ENCODE data around the gene PRKAB1.

PRKAB1 gene

GRCh38 chr12:119673634-119674033 lies 5.7 kb downstream of the PRKAB1 start:
- Histone ChIP-seq H3K27ac (ENCODE audit: low read length) (peak overlapping the region; percentile 18), H3K27me3 (ENCODE audit: control insufficient read depth in 1 of 2, insufficient read depth in 2 of 2, low read length in 2 of 2) (no peaks in the 10 kb centered on the region), H3K4me3 (ENCODE audit: low read length in 2 of 2) (no peak overlapping the region), H3K36me3 (ENCODE audit: control insufficient read depth in 2 of 2, insufficient read depth in 2 of 2, low read length in 2 of 2) (peaks cover 46 to 66% of the 10 kb centered on the region in 2 donors), H3K9ac (ENCODE audit: low read length in 2 of 2) (no peak overlapping the region), H3K4me1 (ENCODE audit: control insufficient read depth, insufficient read depth, low read length) (no peaks in the 10 kb centered on the region), H3K9me3 (ENCODE audit: control insufficient read depth in 2 of 2, low read length in 2 of 2) (no peaks in the 10 kb centered on the region)

- peaks cover 53 to 74% of the 10 kb centered on the region in 2 donors for H3K36me3 ChIP-seq (ENCODE audit: control insufficient read depth in 2 of 2, insufficient read depth in 2 of 2, low read length in 2 of 2)
- H3K27ac ChIP-seq (ENCODE audit: low read length): peak overlapping the region; percentile 18
- H3K27me3 ChIP-seq (ENCODE audit: control insufficient read depth in 1 of 2, insufficient read depth in 2 of 2, low read length in 2 of 2): no peaks in the 10 kb centered on the region
Measured at GRCh38 chr12:119674560-119674959, 6.6 kb downstream of the PRKAB1 start.

GRCh38 chr12:119676022-119676421 lies 8.1 kb downstream of the PRKAB1 start:
- no peak overlapping the region for H3K4me3 ChIP-seq (ENCODE audit: low read length in 2 of 2)
- H3K27ac ChIP-seq (ENCODE audit: low read length): no peak overlapping the region
- peaks cover 60 to 86% of the 10 kb centered on the region in 2 donors for H3K36me3 ChIP-seq (ENCODE audit: control insufficient read depth in 2 of 2, insufficient read depth in 2 of 2, low read length in 2 of 2)
- H3K9me3 ChIP-seq (ENCODE audit: control insufficient read depth in 2 of 2, low read length in 2 of 2): no peaks in the 10 kb centered on the region
- peak overlapping the region in 1 of 2 donors; percentile 21 for H3K9ac ChIP-seq (ENCODE audit: low read length in 2 of 2)
- no peaks in the 10 kb centered on the region for H3K27me3 ChIP-seq (ENCODE audit: control insufficient read depth in 1 of 2, insufficient read depth in 2 of 2, low read length in 2 of 2)
- peaks cover 2% of the 10 kb centered on the region for H3K4me1 ChIP-seq (ENCODE audit: control insufficient read depth, insufficient read depth, low read length)

More at GRCh38 chr12:119674560-119674959, 6.6 kb downstream of the PRKAB1 start:
- Histone ChIP-seq H3K9ac (ENCODE audit: low read length in 2 of 2) (no peak overlapping the region), H3K4me3 (ENCODE audit: low read length in 2 of 2) (no peak overlapping the region), H3K4me1 (ENCODE audit: control insufficient read depth, insufficient read depth, low read length) (no peaks in the 10 kb centered on the region), H3K9me3 (ENCODE audit: control insufficient read depth in 2 of 2, low read length in 2 of 2) (no peaks in the 10 kb centered on the region)

GRCh38 chr12:119676573-119676972 lies 8.6 kb downstream of the PRKAB1 start:
- peaks cover 2% of the 10 kb centered on the region for H3K4me1 ChIP-seq (ENCODE audit: control insufficient read depth, insufficient read depth, low read length)
- H3K27me3 ChIP-seq (ENCODE audit: control insufficient read depth in 1 of 2, insufficient read depth in 2 of 2, low read length in 2 of 2): no peaks in the 10 kb centered on the region
- no peak overlapping the region for H3K4me3 ChIP-seq (ENCODE audit: low read length in 2 of 2)
- no peaks in the 10 kb centered on the region for H3K9me3 ChIP-seq (ENCODE audit: control insufficient read depth in 2 of 2, low read length in 2 of 2)
- H3K9ac ChIP-seq (ENCODE audit: low read length in 2 of 2): peak overlapping the region in 1 of 2 donors; percentile 21
- H3K36me3 ChIP-seq (ENCODE audit: control insufficient read depth in 2 of 2, insufficient read depth in 2 of 2, low read length in 2 of 2): peaks cover 64 to 89% of the 10 kb centered on the region in 2 donors
- H3K27ac ChIP-seq (ENCODE audit: low read length): no peak overlapping the region

GRCh38 chr12:119678459-119678858 lies 10.5 kb downstream of the PRKAB1 start:
- no peak overlapping the region for H3K9ac ChIP-seq (ENCODE audit: low read length in 2 of 2)
- H3K4me1 ChIP-seq (ENCODE audit: control insufficient read depth, insufficient read depth, low read length): peaks cover 2% of the 10 kb centered on the region
- H3K9me3 ChIP-seq (ENCODE audit: control insufficient read depth in 2 of 2, low read length in 2 of 2): no peaks in the 10 kb centered on the region
- no peaks in the 10 kb centered on the region for H3K27me3 ChIP-seq (ENCODE audit: control insufficient read depth in 1 of 2, insufficient read depth in 2 of 2, low read length in 2 of 2)
- H3K4me3 ChIP-seq (ENCODE audit: low read length in 2 of 2): no peak overlapping the region
- peaks cover 66 to 75% of the 10 kb centered on the region in 2 donors for H3K36me3 ChIP-seq (ENCODE audit: control insufficient read depth in 2 of 2, insufficient read depth in 2 of 2, low read length in 2 of 2)
- H3K27ac ChIP-seq (ENCODE audit: low read length): no peak overlapping the region

- peaks cover 60 to 69% of the 10 kb centered on the region in 2 donors for H3K36me3 ChIP-seq (ENCODE audit: control insufficient read depth in 2 of 2, insufficient read depth in 2 of 2, low read length in 2 of 2)
- H3K4me1 ChIP-seq (ENCODE audit: control insufficient read depth, insufficient read depth, low read length): peaks cover 2% of the 10 kb centered on the region
Measured at GRCh38 chr12:119679081-119679480, 11.1 kb downstream of the PRKAB1 start.

GRCh38 chr12:119679490-119679889 lies 11.6 kb downstream of the PRKAB1 start:
- Histone ChIP-seq H3K4me3 (ENCODE audit: low read length in 2 of 2) (no peak overlapping the region), H3K9me3 (ENCODE audit: control insufficient read depth in 2 of 2, low read length in 2 of 2) (no peaks in the 10 kb centered on the region), H3K36me3 (ENCODE audit: control insufficient read depth in 2 of 2, insufficient read depth in 2 of 2, low read length in 2 of 2) (peaks cover 56 to 65% of the 10 kb centered on the region in 2 donors), H3K4me1 (ENCODE audit: control insufficient read depth, insufficient read depth, low read length) (peaks cover 2% of the 10 kb centered on the region), H3K9ac (ENCODE audit: low read length in 2 of 2) (no peak overlapping the region), H3K27me3 (ENCODE audit: control insufficient read depth in 1 of 2, insufficient read depth in 2 of 2, low read length in 2 of 2) (no peaks in the 10 kb centered on the region), H3K27ac (ENCODE audit: low read length) (no peak overlapping the region)

More at GRCh38 chr12:119679081-119679480, 11.1 kb downstream of the PRKAB1 start:
- no peak overlapping the region for H3K4me3 ChIP-seq (ENCODE audit: low read length in 2 of 2)
- no peak overlapping the region for H3K9ac ChIP-seq (ENCODE audit: low read length in 2 of 2)
- H3K9me3 ChIP-seq (ENCODE audit: control insufficient read depth in 2 of 2, low read length in 2 of 2): no peaks in the 10 kb centered on the region
- H3K27ac ChIP-seq (ENCODE audit: low read length): no peak overlapping the region
- no peaks in the 10 kb centered on the region for H3K27me3 ChIP-seq (ENCODE audit: control insufficient read depth in 1 of 2, insufficient read depth in 2 of 2, low read length in 2 of 2)

- no peak overlapping the region for H3K4me3 ChIP-seq (ENCODE audit: low read length in 2 of 2)
- H3K27ac ChIP-seq (ENCODE audit: low read length): no peak overlapping the region
- peaks cover 2% of the 10 kb centered on the region for H3K4me1 ChIP-seq (ENCODE audit: control insufficient read depth, insufficient read depth, low read length)
- H3K27me3 ChIP-seq (ENCODE audit: control insufficient read depth in 1 of 2, insufficient read depth in 2 of 2, low read length in 2 of 2): no peaks in the 10 kb centered on the region
- H3K9ac ChIP-seq (ENCODE audit: low read length in 2 of 2): no peak overlapping the region
- peaks cover 48 to 50% of the 10 kb centered on the region in 2 donors for H3K36me3 ChIP-seq (ENCODE audit: control insufficient read depth in 2 of 2, insufficient read depth in 2 of 2, low read length in 2 of 2)
- H3K9me3 ChIP-seq (ENCODE audit: control insufficient read depth in 2 of 2, low read length in 2 of 2): no peaks in the 10 kb centered on the region
Measured at GRCh38 chr12:119681111-119681510, 13.2 kb downstream of the PRKAB1 start.

- Histone ChIP-seq H3K36me3 (ENCODE audit: control insufficient read depth in 2 of 2, insufficient read depth in 2 of 2, low read length in 2 of 2) (peaks cover 39 to 42% of the 10 kb centered on the region in 2 donors), H3K4me1 (ENCODE audit: control insufficient read depth, insufficient read depth, low read length) (peaks cover 2% of the 10 kb centered on the region), H3K9me3 (ENCODE audit: control insufficient read depth in 2 of 2, low read length in 2 of 2) (no peaks in the 10 kb centered on the region), H3K27me3 (ENCODE audit: control insufficient read depth in 1 of 2, insufficient read depth in 2 of 2, low read length in 2 of 2) (no peaks in the 10 kb centered on the region), H3K9ac (ENCODE audit: low read length in 2 of 2) (no peak overlapping the region), H3K27ac (ENCODE audit: low read length) (no peak overlapping the region), H3K4me3 (ENCODE audit: low read length in 2 of 2) (no peak overlapping the region)
Measured at GRCh38 chr12:119681728-119682638, 14.1 kb downstream of the PRKAB1 start.

- no peaks in the 10 kb centered on the region for H3K27me3 ChIP-seq (ENCODE audit: control insufficient read depth in 1 of 2, insufficient read depth in 2 of 2, low read length in 2 of 2)
- no peak overlapping the region for H3K9ac ChIP-seq (ENCODE audit: low read length in 2 of 2)
- H3K27ac ChIP-seq (ENCODE audit: low read length): no peak overlapping the region
- H3K36me3 ChIP-seq (ENCODE audit: control insufficient read depth in 2 of 2, insufficient read depth in 2 of 2, low read length in 2 of 2): peaks cover 34 to 36% of the 10 kb centered on the region in 2 donors
- no peaks in the 10 kb centered on the region for H3K9me3 ChIP-seq (ENCODE audit: control insufficient read depth in 2 of 2, low read length in 2 of 2)
- peaks cover 2% of the 10 kb centered on the region for H3K4me1 ChIP-seq (ENCODE audit: control insufficient read depth, insufficient read depth, low read length)
- no peak overlapping the region for H3K4me3 ChIP-seq (ENCODE audit: low read length in 2 of 2)
Measured at GRCh38 chr12:119682639-119683252, 14.8 kb downstream of the PRKAB1 start.
